Fibroblast of the aortic adventitia (primary cell): Measurements from ENCODE around the gene CCDC194. TPM values are rescaled to one million over a fixed set of nuclear protein-coding genes. Genes with fewer than 3 reads are reported as not detected.

ENCODE experiments used
- DNase-seq: peaks from one replicate; pipeline ENCODE4 v3.0.0-alpha.2; 2010; ENCODE audit warnings: low read depth
- H3K4me3 ChIP-seq: 2 replicates; pipeline ENCODE4 v1.5.1; 2011; ENCODE audit warnings: low read depth, mild to moderate bottlenecking, control low read depth, low read length, moderate library complexity
- total RNA-seq: library from RNA; depleted of rRNA; stranded (reverse); fragments of >200 nt; gene quantifications from 2 replicates; pipeline ENCODE4 v1.2.3, GENCODE V29; 2012; ENCODE audit warnings: low replicate concordance
- TF ChIP-seq, protein P1 (sequence below): IDR thresholded peaks from 2 replicates; pipeline ENCODE4 v1.5.1; 2011; ENCODE audit warnings: mild to moderate bottlenecking, low read length, control low read depth, inconsistent platforms; ENCODE audit not compliant: insufficient read depth

Gene CCDC194
- total RNA-seq = not detected in 2 replicates

DNA sequence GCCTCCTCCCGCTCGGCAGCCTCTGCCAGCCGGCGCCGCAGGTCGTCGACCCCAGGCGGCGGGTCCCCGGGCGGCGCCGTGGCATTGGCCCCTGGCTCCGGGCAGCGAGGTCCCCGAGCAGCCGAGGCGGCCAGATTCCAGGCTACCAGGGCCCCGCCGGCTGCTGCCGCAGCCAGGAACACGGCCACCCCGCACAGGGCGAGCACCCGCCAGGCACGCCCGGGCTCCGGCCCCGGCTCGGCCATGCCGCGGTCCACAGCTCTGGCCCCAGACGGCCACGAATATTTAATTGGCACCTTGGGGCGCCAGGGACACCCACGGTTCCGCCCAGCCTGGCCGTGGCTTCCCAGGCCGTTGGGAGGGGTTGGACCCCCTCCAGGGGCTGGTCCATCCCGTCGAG, at the start of gene CCDC194:
CCDC194 (minus strand) TSS at position 283 of the 400 bp plus-strand sequence; CDS start at position 245, 38 bp downstream.
- no peak for DNase-seq
- no peak within 1 kb of the TSS for H3K4me3 ChIP-seq
- TF ChIP-seq, protein P1, sequence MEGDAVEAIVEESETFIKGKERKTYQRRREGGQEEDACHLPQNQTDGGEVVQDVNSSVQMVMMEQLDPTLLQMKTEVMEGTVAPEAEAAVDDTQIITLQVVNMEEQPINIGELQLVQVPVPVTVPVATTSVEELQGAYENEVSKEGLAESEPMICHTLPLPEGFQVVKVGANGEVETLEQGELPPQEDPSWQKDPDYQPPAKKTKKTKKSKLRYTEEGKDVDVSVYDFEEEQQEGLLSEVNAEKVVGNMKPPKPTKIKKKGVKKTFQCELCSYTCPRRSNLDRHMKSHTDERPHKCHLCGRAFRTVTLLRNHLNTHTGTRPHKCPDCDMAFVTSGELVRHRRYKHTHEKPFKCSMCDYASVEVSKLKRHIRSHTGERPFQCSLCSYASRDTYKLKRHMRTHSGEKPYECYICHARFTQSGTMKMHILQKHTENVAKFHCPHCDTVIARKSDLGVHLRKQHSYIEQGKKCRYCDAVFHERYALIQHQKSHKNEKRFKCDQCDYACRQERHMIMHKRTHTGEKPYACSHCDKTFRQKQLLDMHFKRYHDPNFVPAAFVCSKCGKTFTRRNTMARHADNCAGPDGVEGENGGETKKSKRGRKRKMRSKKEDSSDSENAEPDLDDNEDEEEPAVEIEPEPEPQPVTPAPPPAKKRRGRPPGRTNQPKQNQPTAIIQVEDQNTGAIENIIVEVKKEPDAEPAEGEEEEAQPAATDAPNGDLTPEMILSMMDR = no peak

DNA sequence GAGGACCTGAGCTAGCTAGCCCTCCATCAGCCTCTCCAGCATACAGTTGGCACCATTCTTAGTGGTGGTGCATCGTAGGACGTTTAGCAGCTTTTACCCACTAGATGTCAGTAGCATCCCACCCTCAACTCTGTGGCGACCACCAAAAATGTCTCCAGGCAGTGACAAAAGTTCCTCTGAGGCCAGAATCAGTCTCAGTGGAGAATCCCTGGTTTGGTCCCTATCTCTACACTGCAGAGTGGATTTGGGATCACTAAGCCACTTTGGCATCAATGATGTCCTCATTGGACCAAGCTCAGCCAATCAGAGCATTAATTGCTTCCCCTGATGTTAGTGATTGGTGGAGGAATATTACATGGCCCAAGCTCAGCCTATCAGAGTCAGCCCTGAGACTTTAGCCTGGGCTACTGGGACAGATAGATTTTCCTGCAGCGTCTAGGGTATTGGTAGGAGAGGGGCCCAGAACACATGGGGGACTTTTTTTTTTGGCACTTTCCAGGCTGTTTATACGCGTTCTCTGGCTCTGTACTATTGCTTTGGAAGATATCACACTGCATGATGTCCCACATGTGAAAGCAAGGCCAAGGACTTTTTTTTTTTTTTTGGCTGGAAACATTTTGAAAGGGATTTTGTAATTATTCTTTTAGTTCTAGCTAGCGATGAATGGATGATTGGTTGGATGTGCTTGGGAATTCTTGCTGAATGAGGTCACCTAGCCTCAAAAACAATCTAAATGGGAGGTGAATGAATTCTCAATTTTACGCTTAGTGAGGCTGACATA, 47.4 kb upstream of the CCDC194 start:
- peak; percentile 65 for DNase-seq
- H3K4me3 ChIP-seq = no peak overlapping the region
- TF ChIP-seq, protein P1 = peak; percentile 36

- no peak for DNase-seq
- no peak overlapping the region for H3K4me3 ChIP-seq
- TF ChIP-seq, protein P1 = no peak
Measured at GRCh38 chr19:17436874-17437267, 42.9 kb upstream of the CCDC194 start.

DNA sequence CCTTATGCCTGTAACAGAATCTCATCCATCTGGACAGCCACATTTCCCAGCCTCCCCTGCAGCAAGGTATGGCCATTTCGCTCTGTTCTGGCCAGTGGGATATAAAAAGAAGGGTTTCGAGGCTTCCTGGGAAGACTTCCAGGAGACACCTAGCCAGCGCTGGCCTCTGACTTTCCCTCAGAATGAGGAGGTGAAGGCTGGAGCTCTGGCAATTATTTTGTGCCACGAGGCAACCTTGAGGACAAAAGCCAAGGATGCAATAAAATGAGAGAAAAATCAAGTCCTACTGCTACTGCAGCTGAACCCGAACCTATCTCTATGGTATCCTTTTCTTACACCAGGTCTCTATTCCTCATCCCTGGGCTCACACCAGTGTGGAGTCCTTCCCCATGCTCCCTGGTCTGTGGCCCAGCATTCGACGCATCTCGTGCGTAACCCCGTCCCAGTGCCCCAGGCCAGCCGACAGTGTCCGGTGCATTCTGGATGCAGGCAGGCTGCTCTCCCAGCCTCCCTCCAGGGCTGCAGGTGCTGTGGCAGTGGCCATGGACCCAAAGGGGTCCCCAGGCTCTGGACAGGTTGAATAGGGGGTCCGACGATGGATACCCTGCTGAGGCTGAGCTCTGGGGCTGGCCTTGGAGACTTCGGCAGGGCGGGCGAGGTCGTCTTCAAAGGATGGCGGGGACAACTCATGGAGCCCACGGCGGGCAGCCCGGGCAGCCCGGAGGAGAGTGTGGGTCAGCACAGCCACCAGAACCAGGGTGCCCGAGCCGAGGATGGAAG, 42.3 kb upstream of the CCDC194 start:
- no peak for DNase-seq
- TF ChIP-seq, protein P1 = no peak
- no peak overlapping the region for H3K4me3 ChIP-seq

DNA sequence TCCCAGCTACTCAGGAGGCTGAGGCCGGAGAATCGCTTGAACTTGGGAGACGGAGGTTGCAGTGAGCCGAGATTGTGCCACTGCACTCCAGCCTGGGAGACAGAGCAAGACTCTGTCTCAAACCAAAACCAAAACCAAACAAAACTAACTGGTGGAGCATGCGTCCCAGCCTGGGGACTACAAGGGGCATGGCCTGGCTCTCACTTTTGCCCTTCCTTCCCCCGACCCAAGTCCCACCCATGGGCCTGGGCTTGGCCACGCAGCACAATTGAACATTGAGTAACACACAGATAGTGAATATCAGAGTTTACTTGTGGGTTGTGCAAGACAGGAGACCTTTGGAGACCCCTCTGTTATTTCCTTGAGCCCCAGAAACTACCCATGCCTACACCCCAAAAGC, 41.2 kb upstream of the CCDC194 start:
- TF ChIP-seq, protein P1 = no peak
- DNase-seq = no peak
- no peak overlapping the region for H3K4me3 ChIP-seq

DNA sequence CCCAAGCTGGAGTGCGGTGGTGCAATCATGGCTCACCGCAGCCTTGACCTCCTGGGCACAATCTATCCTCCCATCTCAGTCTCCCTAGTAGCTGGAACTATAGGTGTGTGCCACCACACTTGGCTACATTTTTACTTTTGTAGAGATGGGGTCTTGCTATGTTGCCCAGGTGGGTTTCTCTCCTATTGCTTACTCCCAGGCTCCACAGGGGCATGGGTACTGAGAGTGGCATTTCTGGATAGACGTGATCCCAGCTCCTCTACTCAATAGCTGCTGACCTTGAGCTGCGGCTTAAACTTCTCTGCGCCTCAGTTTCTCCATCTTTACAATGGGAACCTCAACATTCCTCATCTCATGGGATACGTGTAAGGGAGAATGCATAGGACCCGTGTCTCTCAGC, 37.4 kb upstream of the CCDC194 start:
- TF ChIP-seq, protein P1 = no peak
- no peak for DNase-seq
- no peak overlapping the region for H3K4me3 ChIP-seq
